ENCODE measurements around the gene LPP.

GRCh38 chr3:188595890-188596376, 442.0 kb downstream of the LPP start:
- TF ChIP-seq ELF4 (IDR thresholded peaks at IDR 0.05) = no peak
- TF ChIP-seq FOXK2 (IDR thresholded peaks at IDR 0.05) = no peak
- TF ChIP-seq L3MBTL2 (conservative IDR thresholded peaks at IDR 0.05) = no peak
- no peak for TF ChIP-seq FOXA1 (IDR thresholded peaks at IDR 0.05)
- TF ChIP-seq FOXM1 (IDR thresholded peaks at IDR 0.05; ENCODE audit: borderline replicate concordance) = no peak
- TF ChIP-seq SUZ12 (IDR thresholded peaks at IDR 0.05) = no peak
- TF ChIP-seq HDGF (IDR thresholded peaks at IDR 0.05; ENCODE audit: borderline replicate concordance) = no peak
- TF ChIP-seq BHLHE40 (IDR thresholded peaks at IDR 0.05; ENCODE audit: borderline replicate concordance) = no peak
- TF ChIP-seq CTBP1 (IDR thresholded peaks at IDR 0.05; ENCODE audit: borderline replicate concordance) = no peak
